RCC 7860 (cell line): ENCODE results near the gene GPR139.

ENCODE experiments used
- DNase-seq: peaks from one replicate; pipeline ENCODE4 v3.0.0-alpha.2; 2015; ENCODE audit warnings: low spot score
- FAIRE-seq: peaks from 2 replicates; lab custom pipeline; 2012; peaks lifted over from hg19 to GRCh38; lab: Jason Lieb, UNC

GPR139 gene

DNA sequence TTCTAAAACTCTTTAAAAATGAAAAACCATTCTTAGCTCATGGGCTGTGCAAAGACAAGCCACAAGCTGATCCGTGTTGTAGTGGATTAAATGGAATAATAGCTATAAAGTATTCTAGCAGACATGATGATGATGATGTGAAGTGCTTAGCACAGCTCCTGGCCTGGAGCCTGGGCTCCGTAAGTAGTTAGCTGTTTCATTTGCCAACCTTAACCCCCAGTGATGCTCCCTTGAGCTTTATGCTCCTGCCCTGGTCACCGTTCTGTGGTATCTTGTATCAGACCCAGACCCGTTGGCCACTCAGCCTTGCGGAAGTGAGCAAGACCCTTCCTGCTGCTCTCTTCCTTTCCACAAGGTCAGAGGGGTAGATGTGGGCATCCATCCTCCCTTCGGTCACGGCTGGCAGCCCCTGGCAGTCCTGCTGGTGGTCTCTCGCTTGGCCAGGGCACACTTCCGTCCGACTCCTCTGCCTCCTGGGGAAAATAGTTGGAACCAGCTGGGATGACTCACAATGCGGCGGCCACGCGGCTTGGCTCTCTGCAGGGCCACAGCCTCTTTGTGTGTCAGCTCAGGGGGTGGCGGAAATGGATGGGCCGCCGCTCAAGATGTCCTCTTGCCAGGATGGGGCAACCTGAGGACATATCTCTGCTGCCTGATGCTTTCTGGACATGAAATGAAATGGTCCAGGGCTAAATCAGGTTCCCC is 79.1 kb downstream of the GPR139 start:
- peak; percentile 48 for DNase-seq
- no peak for FAIRE-seq

DNA sequence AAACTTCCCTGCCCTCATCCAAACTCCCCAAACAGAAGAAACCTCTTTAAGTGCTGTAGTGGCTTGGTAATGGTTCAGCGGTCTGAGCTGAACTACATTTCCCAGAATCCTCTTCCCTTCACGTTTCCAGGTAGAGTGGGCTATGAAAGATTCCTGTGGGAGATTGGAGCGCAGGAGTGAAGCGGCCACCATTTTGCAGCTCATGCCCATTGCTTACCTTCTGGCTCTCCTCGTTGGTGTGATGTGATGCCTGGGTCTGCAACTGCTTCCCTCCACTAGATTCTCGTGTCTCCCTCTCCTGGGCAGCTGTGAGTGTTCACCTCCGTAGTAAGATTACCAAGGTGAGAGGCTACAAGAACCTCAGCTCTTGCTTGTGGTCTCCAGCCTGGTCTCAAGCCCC is 82.1 kb downstream of the GPR139 start:
- DNase-seq (no peak), FAIRE-seq (no peak)

DNA sequence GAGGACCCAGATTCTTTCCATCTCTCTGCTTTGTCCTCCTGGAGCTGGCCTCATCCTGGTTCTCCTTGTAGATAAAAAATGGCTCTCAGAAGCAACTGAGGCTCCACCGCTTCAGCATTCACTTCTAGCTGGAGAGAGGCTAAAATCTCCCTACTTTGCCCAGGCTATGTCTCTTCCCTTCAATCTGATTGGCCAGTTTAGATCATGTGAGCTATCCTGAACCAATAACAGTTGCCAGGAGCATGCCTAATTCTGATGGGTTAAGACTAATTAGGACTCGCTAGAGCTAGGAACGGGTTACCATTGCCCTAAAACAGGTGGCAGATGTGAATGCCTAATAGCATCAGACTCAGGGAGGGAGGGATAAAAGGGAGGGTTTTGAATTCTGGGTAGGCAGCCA is 89.6 kb downstream of the GPR139 start:
- no peak for FAIRE-seq
- DNase-seq: no peak
